ENCODE measurements around the gene USP36. TPM values are rescaled to one million over a fixed set of nuclear protein-coding genes. Genes with fewer than 3 reads are reported as not detected.

The USP36 gene
- total RNA-seq, 4 donors from 2014 or later = 38.3 to 60.7 (median 51.1) TPM

DNA sequence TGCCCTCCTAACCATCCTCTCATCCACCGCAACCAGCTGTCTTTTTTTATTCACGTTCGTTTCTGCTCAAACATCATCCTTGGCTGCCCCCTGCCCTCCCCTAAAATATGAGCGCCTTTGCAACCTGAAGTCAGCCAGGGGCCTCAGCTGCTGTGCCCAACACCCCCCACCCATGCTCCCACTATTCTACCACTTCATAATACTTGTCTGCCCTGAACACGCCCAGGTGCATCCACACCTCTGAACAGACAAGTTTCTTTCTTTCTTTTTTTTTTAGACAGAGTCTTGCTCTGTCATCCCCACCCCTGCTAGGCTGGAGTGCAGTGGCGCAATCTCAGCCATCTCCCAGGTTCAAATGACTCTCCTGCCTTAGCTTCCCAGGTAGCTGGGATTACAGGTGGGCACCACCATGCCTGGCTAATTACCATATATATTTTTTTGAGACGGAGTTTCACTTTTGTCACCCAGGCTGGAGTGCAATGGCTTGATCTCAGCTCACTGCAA lies 35.5 kb upstream of the USP36 start:
- TF ChIP-seq, protein P1, sequence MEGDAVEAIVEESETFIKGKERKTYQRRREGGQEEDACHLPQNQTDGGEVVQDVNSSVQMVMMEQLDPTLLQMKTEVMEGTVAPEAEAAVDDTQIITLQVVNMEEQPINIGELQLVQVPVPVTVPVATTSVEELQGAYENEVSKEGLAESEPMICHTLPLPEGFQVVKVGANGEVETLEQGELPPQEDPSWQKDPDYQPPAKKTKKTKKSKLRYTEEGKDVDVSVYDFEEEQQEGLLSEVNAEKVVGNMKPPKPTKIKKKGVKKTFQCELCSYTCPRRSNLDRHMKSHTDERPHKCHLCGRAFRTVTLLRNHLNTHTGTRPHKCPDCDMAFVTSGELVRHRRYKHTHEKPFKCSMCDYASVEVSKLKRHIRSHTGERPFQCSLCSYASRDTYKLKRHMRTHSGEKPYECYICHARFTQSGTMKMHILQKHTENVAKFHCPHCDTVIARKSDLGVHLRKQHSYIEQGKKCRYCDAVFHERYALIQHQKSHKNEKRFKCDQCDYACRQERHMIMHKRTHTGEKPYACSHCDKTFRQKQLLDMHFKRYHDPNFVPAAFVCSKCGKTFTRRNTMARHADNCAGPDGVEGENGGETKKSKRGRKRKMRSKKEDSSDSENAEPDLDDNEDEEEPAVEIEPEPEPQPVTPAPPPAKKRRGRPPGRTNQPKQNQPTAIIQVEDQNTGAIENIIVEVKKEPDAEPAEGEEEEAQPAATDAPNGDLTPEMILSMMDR (IDR thresholded peaks at IDR 0.05; ENCODE audit: low read depth) = no peak

DNA sequence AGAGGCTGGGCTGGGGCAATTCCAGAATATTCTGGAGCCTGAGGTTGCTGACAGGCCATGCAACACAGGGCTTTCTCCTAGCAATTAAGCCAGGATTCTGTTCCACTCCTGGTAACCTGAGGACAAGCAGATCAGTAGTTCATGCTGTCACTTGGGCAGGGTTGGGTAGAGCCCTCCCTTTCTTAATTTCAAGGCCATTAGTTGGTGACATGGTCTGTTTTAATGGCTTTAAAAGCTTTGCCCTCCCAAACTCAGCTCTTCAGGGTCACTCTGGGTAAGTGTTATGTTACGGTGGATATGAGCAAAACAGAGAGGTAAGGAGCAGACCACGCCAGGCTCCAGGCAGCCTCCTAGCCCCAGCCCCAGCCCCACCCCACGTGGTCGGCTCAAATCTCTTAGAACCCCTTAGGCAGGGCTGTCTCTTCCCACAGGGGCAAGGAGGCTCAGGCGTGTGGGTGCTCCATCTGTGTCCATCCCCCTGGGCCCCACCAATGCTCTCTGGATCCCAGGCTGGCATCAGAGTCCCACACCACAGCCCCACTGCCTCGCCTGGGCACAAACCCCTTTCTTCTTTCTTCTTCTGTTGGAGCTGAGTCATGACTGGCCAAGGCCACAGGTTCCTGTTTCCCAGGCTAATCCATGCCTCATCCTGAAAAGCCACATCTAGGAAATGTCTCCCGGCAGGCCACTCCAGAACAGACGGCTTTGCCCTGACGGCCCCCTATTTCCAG lies 34.9 kb upstream of the USP36 start:
- TF ChIP-seq, protein P1 (IDR thresholded peaks at IDR 0.05; ENCODE audit: low read depth) = no peak

DNA sequence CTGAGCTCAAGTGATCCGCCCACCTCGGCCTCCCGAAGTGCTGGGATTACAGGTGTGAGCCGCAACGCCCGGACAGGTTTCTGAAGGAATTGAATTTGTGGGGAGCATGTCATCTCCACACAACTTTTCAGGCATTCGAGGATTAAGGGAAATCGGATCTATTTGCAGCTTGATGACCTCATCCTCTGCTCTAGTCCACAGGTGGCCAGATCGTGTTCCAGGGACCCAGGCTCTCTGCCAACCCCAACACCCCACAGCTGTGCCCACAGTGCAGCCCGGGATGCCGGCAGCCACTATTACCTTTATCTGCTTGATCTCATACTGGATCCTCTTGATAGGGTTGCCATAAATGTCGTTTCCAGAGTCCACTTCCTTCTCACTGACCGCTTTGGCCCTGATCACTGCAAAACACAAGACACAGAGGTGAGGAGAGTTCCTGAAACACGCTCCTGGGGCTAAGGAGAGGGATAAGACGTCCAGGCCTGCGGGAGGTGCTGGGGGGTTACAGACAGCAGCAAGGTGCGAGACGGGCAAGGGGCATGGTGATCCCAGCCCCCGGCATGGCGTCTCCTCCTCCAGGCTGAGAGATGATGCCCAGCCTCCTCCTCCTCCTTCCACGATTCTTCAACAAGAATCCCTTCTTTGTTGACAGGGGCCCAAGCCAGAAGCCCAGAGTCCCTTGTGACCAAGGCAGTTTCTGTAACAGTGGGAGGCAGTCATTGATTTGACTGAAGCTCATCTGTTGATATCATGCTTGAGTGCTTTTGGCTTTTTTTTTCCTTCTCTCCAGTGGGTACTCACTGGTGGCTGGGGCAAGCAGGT lies 33.1 kb upstream of the USP36 start:
- TF ChIP-seq, protein P1 (IDR thresholded peaks at IDR 0.05; ENCODE audit: low read depth) = no peak

DNA sequence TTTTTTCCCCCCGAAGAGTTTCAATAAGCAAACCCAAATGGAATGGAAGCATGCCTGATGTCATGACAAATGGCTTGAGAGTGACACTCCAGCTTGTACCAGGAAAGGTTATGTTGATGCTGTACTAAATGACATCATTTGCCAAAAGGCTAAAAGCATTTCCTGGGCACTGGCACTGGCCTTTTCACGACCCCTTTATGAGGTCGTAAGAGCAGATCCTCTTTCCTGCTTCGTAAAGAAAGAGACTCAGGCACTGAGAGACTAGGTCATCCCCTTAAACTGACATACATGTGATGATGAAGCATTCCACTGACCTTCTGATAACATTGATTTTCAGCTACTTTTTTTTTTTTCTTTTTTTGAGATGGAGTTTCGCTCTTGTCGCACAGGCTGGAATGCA lies 31.9 kb upstream of the USP36 start:
- TF ChIP-seq, protein P1 (IDR thresholded peaks at IDR 0.05; ENCODE audit: low read depth) = no peak

DNA sequence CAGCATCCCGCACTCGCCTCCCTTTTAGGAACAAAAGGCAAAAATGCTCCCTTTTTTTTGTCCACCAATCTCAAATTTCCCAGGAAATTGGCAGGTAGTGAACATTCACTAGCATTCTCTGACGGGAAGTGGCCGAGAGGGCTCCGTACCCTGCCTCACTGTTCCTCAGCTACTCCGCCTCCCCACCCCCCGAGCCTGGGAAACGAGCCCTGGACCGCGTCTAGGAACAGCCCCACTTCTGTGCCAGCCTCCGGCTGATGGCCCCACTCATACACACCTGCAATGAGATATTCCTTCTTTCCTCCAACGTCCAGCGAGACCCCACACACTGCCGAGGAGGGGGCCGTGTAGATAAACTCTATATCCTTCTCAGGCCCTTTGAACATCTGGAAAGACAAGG lies 30.0 kb upstream of the USP36 start:
- TF ChIP-seq, protein P1 (IDR thresholded peaks at IDR 0.05; ENCODE audit: low read depth) = no peak

DNA sequence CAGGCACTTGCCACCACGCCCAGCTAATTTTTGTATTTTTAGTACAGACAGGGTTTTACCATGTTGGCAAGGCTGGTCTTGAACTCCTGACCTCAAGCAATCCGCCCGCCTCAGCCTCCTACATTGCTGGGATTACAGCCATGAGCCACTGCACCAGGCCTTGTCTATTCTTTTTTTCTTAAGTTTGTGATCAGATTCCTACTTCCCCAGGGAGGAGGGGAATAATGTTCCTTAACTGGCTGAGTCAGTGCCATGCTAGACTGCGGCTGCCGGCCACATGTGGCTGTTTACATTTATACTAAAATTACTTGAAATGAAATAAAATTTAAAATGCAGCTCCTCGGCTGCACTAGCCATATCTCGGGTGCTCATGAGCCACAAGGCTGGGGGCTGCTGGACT lies 27.8 kb upstream of the USP36 start:
- TF ChIP-seq, protein P1 (IDR thresholded peaks at IDR 0.05; ENCODE audit: low read depth) = no peak

Data from subcutaneous adipose tissue (tissue), 4 donors.